ENCODE results near the gene GNAQ. TPM values are rescaled to one million over a fixed set of nuclear protein-coding genes. Genes with fewer than 3 reads are reported as not detected.
"Not testable (repeated sequence)": the region's sequence is repeated elsewhere in the genome, so short reads cannot be mapped to it uniquely, and the experiment has no call there.

GNAQ gene
- total RNA-seq, 6 experiments from 2014 or later, result 41.6 to 45.8 (median 44.3) TPM

- no peak overlapping the region for H3K27ac Mint-ChIP-seq
- no peaks in the 10 kb centered on the region; the same call in 1 of the 2 replicates for H3K27me3 Mint-ChIP-seq (ENCODE audit: insufficient read depth)
- peaks cover 4% of the 10 kb centered on the region; the same call in 1 of the 2 replicates for H3K36me3 Mint-ChIP-seq (ENCODE audit: low read depth)
- H3K4me3 Mint-ChIP-seq, result no peak overlapping the region
- no peaks in the 10 kb centered on the region for H3K9me3 Mint-ChIP-seq
- no peak for DNase-seq
- TF ChIP-seq, protein P1, sequence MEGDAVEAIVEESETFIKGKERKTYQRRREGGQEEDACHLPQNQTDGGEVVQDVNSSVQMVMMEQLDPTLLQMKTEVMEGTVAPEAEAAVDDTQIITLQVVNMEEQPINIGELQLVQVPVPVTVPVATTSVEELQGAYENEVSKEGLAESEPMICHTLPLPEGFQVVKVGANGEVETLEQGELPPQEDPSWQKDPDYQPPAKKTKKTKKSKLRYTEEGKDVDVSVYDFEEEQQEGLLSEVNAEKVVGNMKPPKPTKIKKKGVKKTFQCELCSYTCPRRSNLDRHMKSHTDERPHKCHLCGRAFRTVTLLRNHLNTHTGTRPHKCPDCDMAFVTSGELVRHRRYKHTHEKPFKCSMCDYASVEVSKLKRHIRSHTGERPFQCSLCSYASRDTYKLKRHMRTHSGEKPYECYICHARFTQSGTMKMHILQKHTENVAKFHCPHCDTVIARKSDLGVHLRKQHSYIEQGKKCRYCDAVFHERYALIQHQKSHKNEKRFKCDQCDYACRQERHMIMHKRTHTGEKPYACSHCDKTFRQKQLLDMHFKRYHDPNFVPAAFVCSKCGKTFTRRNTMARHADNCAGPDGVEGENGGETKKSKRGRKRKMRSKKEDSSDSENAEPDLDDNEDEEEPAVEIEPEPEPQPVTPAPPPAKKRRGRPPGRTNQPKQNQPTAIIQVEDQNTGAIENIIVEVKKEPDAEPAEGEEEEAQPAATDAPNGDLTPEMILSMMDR (IDR thresholded peaks at IDR 0.05), result no peak
- H3K4me1 Mint-ChIP-seq (ENCODE audit: low read depth), result peaks cover 24% of the 10 kb centered on the region
Measured at GRCh38 chr9:77887662-77888061, 143.9 kb downstream of the GNAQ start.

- no peaks in the 10 kb centered on the region; the same call in 1 of the 2 replicates for H3K27me3 Mint-ChIP-seq (ENCODE audit: insufficient read depth)
- H3K36me3 Mint-ChIP-seq (ENCODE audit: low read depth), result peaks cover 4% of the 10 kb centered on the region; the same call in 1 of the 2 replicates
- no peaks in the 10 kb centered on the region for H3K9me3 Mint-ChIP-seq
- H3K4me3 Mint-ChIP-seq, result no peak overlapping the region
- H3K27ac Mint-ChIP-seq, result no peak overlapping the region; the same call in 1 of the 2 replicates
- TF ChIP-seq, protein P1 (IDR thresholded peaks at IDR 0.05), result no peak
- H3K4me1 Mint-ChIP-seq (ENCODE audit: low read depth), result peaks cover 24% of the 10 kb centered on the region
- no peak for DNase-seq
Measured at GRCh38 chr9:77885104-77885672, 146.4 kb downstream of the GNAQ start.

DNA sequence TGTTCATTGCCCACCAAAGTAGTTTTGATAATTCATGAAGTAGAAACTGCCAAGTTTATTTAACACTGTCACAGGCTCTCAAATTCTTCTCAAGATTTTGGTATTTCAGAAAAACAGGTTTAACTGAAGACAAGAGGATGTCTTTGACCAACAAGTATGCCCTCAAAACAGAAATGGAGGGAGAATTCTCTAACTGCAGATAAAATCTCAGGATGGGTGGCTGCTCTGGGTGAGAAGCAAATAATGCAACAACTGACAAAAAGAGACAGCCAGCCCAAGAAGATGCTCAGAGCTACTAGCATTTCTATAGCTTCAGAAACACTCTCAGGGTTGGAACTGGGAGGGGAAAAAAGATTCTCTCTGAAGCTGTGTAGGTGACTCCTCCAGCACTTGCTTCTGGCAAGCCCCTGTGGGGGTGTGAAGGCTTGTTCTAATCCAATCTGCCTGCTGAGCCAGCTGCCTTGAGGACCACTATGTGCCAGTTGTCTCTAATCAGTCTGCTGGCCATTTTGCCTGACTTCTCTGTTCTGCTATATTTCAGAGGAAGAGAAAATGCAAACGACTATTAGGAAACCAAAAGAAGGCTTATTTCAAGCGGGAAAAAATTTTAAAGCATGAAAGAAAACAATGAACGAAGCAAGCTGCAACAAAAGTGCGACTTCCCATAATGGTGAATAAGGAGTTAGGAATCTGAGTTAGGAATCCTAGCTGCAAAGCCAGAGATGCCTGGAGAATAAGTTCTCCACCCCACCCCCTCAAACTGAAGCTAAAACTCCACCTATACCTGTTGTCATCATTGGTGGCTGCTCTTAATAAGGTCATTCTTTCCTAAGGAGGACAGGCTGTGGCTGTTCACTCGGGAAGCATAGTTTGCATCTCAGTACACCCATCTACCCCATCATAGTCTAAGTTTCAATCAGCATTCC lies 147.5 kb downstream of the GNAQ start:
- H3K9me3 Mint-ChIP-seq, result no peaks in the 10 kb centered on the region
- no peaks in the 10 kb centered on the region for H3K36me3 Mint-ChIP-seq (ENCODE audit: low read depth)
- peak overlapping the region; percentile 69 for H3K4me3 Mint-ChIP-seq
- H3K27ac Mint-ChIP-seq, result peak overlapping the region; percentile 22; the same call in 1 of the 2 replicates
- TF ChIP-seq, protein P1 (IDR thresholded peaks at IDR 0.05), result no peak
- no peaks in the 10 kb centered on the region; the same call in 1 of the 2 replicates for H3K27me3 Mint-ChIP-seq (ENCODE audit: insufficient read depth)
- peak; percentile 25 for DNase-seq
- peaks cover 24% of the 10 kb centered on the region for H3K4me1 Mint-ChIP-seq (ENCODE audit: low read depth)

GRCh38 chr9:77883133-77883532 lies 148.5 kb downstream of the GNAQ start:
- no peaks in the 10 kb centered on the region for H3K9me3 Mint-ChIP-seq
- TF ChIP-seq, protein P1 (IDR thresholded peaks at IDR 0.05), result no peak
- H3K27ac Mint-ChIP-seq, result no peak overlapping the region
- DNase-seq, result no peak
- no peaks in the 10 kb centered on the region for H3K36me3 Mint-ChIP-seq (ENCODE audit: low read depth)
- H3K4me1 Mint-ChIP-seq (ENCODE audit: low read depth), result peaks cover 24% of the 10 kb centered on the region
- H3K27me3 Mint-ChIP-seq (ENCODE audit: insufficient read depth), result no peaks in the 10 kb centered on the region; the same call in 1 of the 2 replicates
- no peak overlapping the region for H3K4me3 Mint-ChIP-seq

GRCh38 chr9:77882294-77882693 lies 149.3 kb downstream of the GNAQ start:
- TF ChIP-seq, protein P1 (IDR thresholded peaks at IDR 0.05), result no peak

DNA sequence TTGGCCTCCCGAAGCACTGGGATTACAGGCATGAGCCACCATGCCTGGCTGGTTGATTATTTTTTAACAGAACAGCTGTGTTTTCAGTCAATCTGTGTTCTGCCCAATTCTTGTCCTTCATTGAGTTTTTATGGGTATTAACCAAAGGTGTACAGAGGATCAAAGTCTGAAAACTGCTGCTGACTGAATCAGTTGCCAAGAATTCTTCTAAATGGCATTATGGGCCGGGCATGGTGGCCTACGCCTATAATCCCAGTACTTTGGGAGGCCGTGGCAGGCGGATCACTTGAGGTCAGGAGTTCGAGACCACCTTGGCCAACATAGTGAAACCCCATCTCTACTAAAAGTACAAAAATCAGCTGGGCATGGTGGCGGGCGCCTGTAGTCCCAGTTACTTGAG lies 150.0 kb downstream of the GNAQ start:
- not testable (repeated sequence) for H3K9me3 Mint-ChIP-seq; H3K27ac Mint-ChIP-seq; H3K27me3 Mint-ChIP-seq (ENCODE audit: insufficient read depth); DNase-seq; H3K36me3 Mint-ChIP-seq (ENCODE audit: low read depth); H3K4me3 Mint-ChIP-seq
- H3K4me1 Mint-ChIP-seq (ENCODE audit: low read depth), result peaks cover 24% of the 10 kb centered on the region

More at GRCh38 chr9:77882294-77882693, 149.3 kb downstream of the GNAQ start:
- H3K9me3 Mint-ChIP-seq, result no peaks in the 10 kb centered on the region
- no peak overlapping the region for H3K4me3 Mint-ChIP-seq
- peaks cover 24% of the 10 kb centered on the region for H3K4me1 Mint-ChIP-seq (ENCODE audit: low read depth)
- no peaks in the 10 kb centered on the region for H3K36me3 Mint-ChIP-seq (ENCODE audit: low read depth)
- H3K27me3 Mint-ChIP-seq (ENCODE audit: insufficient read depth), result no peaks in the 10 kb centered on the region; the same call in 1 of the 2 replicates
- no peak for DNase-seq
- no peak overlapping the region for H3K27ac Mint-ChIP-seq

All from HFFc6 (cell line).